22Rv1 (cell line): ENCODE data around the gene MTHFD2L.

Experiments
- ZFX ChIP-seq: fragments of 450-650 bp; IDR thresholded peaks from 2 replicates; pipeline ENCODE4 v1.6.1; 2017; ENCODE audit warnings: antibody characterized with exemption, borderline replicate concordance
- TF ChIP-seq, protein P1 (sequence below): fragments of 450-650 bp; IDR thresholded peaks from 2 replicates; pipeline ENCODE4 v1.5.1; 2017; ENCODE audit warnings: mild to moderate bottlenecking

- TF ChIP-seq, protein P1, sequence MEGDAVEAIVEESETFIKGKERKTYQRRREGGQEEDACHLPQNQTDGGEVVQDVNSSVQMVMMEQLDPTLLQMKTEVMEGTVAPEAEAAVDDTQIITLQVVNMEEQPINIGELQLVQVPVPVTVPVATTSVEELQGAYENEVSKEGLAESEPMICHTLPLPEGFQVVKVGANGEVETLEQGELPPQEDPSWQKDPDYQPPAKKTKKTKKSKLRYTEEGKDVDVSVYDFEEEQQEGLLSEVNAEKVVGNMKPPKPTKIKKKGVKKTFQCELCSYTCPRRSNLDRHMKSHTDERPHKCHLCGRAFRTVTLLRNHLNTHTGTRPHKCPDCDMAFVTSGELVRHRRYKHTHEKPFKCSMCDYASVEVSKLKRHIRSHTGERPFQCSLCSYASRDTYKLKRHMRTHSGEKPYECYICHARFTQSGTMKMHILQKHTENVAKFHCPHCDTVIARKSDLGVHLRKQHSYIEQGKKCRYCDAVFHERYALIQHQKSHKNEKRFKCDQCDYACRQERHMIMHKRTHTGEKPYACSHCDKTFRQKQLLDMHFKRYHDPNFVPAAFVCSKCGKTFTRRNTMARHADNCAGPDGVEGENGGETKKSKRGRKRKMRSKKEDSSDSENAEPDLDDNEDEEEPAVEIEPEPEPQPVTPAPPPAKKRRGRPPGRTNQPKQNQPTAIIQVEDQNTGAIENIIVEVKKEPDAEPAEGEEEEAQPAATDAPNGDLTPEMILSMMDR = no peak
- TF ChIP-seq ZFX = no peak
Observed at GRCh38 chr4:74334636-74335035, 176.7 kb downstream of the MTHFD2L start.
